A673 (cell line): ENCODE measurements around the gene NEMP1.

Experiments
- EZH2 ChIP-seq: fragments of 200-600 bp; sonication (generic); IDR thresholded peaks from 2 replicates; pipeline ENCODE4 v1.6.1; 2017; ENCODE audit warnings: borderline replicate concordance, low read depth, mild to moderate bottlenecking, mixed read lengths, antibody characterized with exemption, low read length; ENCODE audit not compliant: poor library complexity, severe bottlenecking
- TF ChIP-seq, protein P1 (sequence below): fragments of 300-800, 200-600 bp; sonication (generic); conservative IDR thresholded peaks from 2 replicates; pipeline ENCODE4 v1.5.1; 2017; ENCODE audit warnings: low read depth, mild to moderate bottlenecking, antibody characterized with exemption, low read length, moderate library complexity, mixed read lengths

GRCh38 chr12:57018906-57019305, 59.7 kb downstream of the NEMP1 start:
- TF ChIP-seq, protein P1, sequence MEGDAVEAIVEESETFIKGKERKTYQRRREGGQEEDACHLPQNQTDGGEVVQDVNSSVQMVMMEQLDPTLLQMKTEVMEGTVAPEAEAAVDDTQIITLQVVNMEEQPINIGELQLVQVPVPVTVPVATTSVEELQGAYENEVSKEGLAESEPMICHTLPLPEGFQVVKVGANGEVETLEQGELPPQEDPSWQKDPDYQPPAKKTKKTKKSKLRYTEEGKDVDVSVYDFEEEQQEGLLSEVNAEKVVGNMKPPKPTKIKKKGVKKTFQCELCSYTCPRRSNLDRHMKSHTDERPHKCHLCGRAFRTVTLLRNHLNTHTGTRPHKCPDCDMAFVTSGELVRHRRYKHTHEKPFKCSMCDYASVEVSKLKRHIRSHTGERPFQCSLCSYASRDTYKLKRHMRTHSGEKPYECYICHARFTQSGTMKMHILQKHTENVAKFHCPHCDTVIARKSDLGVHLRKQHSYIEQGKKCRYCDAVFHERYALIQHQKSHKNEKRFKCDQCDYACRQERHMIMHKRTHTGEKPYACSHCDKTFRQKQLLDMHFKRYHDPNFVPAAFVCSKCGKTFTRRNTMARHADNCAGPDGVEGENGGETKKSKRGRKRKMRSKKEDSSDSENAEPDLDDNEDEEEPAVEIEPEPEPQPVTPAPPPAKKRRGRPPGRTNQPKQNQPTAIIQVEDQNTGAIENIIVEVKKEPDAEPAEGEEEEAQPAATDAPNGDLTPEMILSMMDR: no peak
- no peak for TF ChIP-seq EZH2
